Stimulated activated memory B cell treated with anti-CD40 and anti-IgM and Interleukin-4, amounts not matched to agents 10 μg/mL and 1 μg/mL and 100 μg/mL, for 72 hours (primary cell): Measurements from ENCODE around the gene SLC5A5.

Experiments used
- ATAC-seq: fragments of 150-1000 bp; cut with Tn5 transposase; 2 replicates; pipeline ENCODE4 v1.10.0; 2021
- H3K27ac Mint-ChIP-seq: one replicate; pipeline ENCODE4 v1.8.0; 2022; ENCODE audit warnings: mild to moderate bottlenecking, mixed read lengths
- H3K27me3 Mint-ChIP-seq: one replicate; pipeline ENCODE4 v1.8.0; 2022; ENCODE audit warnings: mixed read lengths
- H3K36me3 Mint-ChIP-seq: one replicate; pipeline ENCODE4 v1.8.0; 2022; ENCODE audit warnings: mixed read lengths
- H3K4me1 Mint-ChIP-seq: one replicate; pipeline ENCODE4 v1.8.0; 2022; ENCODE audit warnings: mixed read lengths
- H3K4me3 Mint-ChIP-seq: one replicate; pipeline ENCODE4 v1.8.0; 2022; ENCODE audit warnings: mild to moderate bottlenecking, moderate library complexity, mixed read lengths
- H3K9me3 Mint-ChIP-seq: one replicate; pipeline ENCODE4 v1.8.0; 2022; ENCODE audit warnings: mixed read lengths

Gene SLC5A5

GRCh38 chr19:17871878-17872250 lies at the start of gene SLC5A5:
Gene SLC5A5, plus strand, starts transcription at chr19:17871945. Its CDS starts 375 bp downstream, at chr19:17872320.
- no peaks in the 10 kb centered on the region for H3K9me3 Mint-ChIP-seq
- H3K27me3 Mint-ChIP-seq, result peaks cover 33% of the 10 kb centered on the region
- no peak within 1 kb of the TSS for H3K27ac Mint-ChIP-seq
- no peaks in the 10 kb centered on the region for H3K36me3 Mint-ChIP-seq
- ATAC-seq, result no peak
- H3K4me3 Mint-ChIP-seq, result peak within 1 kb of the TSS; percentile 56
- H3K4me1 Mint-ChIP-seq, result peaks cover 19% of the 10 kb centered on the region

- peak; percentile 40 for ATAC-seq
- Mint-ChIP-seq H3K9me3 (no peaks in the 10 kb centered on the region), H3K27ac (peak overlapping the region; percentile 19), H3K27me3 (no peaks in the 10 kb centered on the region), H3K4me1 (no peaks in the 10 kb centered on the region), H3K4me3 (no peak overlapping the region), H3K36me3 (peaks cover 26% of the 10 kb centered on the region)
Observed at GRCh38 chr19:17824339-17824738, 47.4 kb upstream of the SLC5A5 start.

- ATAC-seq, result no peak
- Mint-ChIP-seq H3K4me3 (no peak overlapping the region), H3K9me3 (peaks cover 5% of the 10 kb centered on the region), H3K36me3 (peaks cover 48% of the 10 kb centered on the region), H3K27ac (no peak overlapping the region), H3K27me3 (no peaks in the 10 kb centered on the region), H3K4me1 (peaks cover 5% of the 10 kb centered on the region)
Observed at GRCh38 chr19:17826508-17827056, 45.2 kb upstream of the SLC5A5 start.

DNA sequence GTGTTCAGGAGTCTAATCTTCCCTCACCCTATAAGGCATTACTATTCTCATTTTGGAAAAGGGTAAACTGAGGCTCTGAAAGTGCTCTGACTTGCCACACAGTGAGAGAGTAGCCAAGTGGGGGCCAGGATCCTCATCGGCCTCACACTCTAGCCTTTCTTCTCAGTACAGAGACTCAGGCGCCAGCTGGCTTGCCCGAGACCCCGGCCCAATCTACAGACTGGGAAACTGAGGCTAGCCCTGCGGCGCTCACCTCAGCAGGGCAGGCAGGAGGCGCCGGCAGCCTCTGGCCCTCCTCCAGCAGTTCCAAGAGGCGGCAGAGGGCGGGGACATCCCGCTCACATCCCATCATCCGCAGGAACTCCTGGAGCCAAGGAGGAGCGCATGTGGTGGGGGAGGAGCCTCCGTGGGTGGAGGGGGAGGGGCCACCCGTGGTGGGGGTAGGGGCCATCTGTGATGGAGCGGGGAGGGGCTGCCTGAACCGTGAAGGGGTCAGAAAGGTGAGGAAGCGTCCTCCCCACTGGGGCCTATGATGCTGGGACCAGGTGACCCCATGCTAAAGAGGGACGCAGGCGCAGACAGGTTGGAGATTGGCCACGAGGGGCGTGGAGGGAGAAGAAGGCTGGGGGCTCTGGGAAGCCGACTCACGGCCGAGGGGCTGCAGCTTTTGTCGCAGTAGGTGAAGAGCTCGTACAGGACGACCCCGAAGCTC lies 41.7 kb upstream of the SLC5A5 start:
- H3K36me3 Mint-ChIP-seq, result peaks cover 75% of the 10 kb centered on the region
- no peak overlapping the region for H3K27ac Mint-ChIP-seq
- H3K27me3 Mint-ChIP-seq, result no peaks in the 10 kb centered on the region
- peaks cover 5% of the 10 kb centered on the region for H3K4me1 Mint-ChIP-seq
- H3K4me3 Mint-ChIP-seq, result no peak overlapping the region
- ATAC-seq, result no peak
- peaks cover 5% of the 10 kb centered on the region for H3K9me3 Mint-ChIP-seq

DNA sequence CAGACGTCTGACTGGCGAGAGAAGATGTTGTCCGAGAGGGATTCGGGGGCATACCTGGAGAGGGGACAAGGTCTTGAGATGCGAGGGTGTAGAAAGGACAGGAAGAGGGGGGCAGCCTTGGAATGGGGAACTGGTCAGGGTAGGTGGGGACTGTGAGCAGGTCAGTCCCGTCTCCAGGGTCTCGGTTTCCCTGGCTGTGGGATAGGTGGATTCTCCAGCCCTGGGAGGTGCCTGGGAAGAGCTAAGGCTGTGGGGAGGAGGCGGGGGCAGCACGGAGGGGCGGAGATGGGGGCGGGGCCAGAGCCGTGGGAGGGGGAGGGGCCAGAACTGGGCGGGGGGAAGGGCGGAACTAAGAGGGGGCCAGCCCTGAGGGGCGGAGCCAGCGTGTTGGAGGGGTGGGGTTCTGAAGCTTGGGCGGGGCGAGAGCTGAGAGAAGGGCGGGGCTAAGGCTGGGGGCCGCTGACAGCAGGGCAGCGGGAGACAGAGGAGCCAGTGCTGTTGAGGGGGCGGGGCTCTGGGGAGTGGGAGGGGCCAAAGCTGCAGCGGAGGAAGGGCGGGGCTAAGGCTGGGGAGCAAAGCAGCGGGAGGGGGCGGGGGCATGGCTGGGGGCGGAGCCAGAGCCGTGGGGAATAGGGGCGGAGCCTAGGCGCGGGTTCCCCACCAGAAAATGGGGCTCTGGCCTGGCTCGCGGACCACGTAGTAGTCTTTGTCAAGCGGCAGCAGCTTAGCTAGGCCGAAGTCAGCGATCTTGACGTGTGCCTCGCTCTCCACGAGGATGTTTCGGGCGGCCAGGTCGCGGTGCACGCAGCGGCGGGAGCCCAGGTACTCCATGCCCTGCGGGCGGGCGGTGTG lies 41.0 kb upstream of the SLC5A5 start:
- Mint-ChIP-seq H3K9me3 (peaks cover 5% of the 10 kb centered on the region), H3K27ac (no peak overlapping the region), H3K4me1 (peaks cover 12% of the 10 kb centered on the region), H3K27me3 (no peaks in the 10 kb centered on the region), H3K36me3 (peaks cover 77% of the 10 kb centered on the region), H3K4me3 (no peak overlapping the region)
- ATAC-seq, result peak; percentile 31

DNA sequence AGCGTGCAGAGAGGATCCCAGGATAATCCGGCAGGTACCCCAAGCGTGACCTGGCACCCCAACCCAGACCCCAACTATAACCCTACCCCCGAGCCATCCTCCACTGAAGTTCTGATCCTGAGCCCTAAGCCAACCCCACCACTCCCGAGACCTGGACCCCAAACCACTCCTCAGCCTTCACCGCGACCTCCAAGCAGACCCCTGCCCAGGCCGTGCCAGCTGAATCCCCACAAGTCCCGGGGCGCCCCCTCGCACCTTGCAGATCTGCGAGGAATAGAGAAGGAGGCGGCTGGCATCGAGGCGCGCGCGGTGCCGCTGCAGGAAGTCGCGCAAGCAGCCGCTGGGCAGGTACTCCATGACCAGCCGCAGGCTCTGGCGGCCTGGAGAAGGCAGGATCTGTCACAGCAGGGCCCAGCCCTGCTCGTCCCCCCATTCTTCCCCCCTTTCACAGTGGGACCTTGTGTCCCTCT lies 40.3 kb upstream of the SLC5A5 start:
- H3K36me3 Mint-ChIP-seq, result peaks cover 83% of the 10 kb centered on the region

DNA sequence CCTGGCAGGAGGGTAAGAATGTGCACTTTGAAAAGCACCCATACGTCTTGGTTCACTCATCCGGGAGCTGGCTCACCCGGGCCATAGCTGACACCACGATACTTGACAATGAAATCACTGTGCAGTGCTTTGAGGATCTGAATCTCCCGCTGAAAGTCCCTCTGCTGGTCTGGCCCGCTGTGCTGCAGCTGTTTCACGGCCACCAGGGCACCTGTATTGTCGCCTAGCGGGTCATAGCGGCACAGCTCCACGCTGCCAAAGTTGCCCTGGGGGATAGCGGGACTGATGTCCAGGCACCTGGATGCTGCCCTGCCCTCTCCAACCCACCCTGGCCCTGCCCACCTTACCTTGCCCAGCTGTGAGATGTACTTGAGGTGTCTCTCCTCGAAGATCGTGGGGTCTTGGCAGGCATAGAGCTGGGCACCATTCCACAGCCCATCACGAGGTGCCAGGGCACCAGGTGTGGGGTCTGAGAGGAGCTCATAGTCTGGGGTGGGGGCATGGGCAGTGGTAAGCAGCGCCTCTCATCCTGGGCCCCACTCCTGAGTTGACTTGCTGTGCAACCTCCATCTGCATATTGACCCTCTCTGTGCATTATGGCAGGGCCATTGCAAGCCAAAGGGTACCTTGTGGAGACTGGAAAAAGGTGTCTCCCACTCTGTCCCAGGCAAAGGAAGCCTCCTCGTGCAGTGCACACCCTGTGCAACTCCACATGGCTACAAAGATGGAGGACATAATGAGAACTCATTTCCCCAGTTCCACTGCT lies 39.1 kb upstream of the SLC5A5 start:
- Mint-ChIP-seq H3K36me3 (peaks cover 79% of the 10 kb centered on the region), H3K4me3 (no peak overlapping the region), H3K27ac (no peak overlapping the region), H3K9me3 (peaks cover 5% of the 10 kb centered on the region), H3K4me1 (peaks cover 12% of the 10 kb centered on the region), H3K27me3 (no peaks in the 10 kb centered on the region)
- no peak for ATAC-seq

More for the DNA sequence above, 40.3 kb upstream of the SLC5A5 start:
- Mint-ChIP-seq H3K4me1 (peaks cover 12% of the 10 kb centered on the region), H3K9me3 (peaks cover 5% of the 10 kb centered on the region), H3K27ac (no peak overlapping the region), H3K4me3 (no peak overlapping the region), H3K27me3 (no peaks in the 10 kb centered on the region)
- no peak for ATAC-seq

GRCh38 chr19:17834350-17835181 lies 37.2 kb upstream of the SLC5A5 start:
- ATAC-seq, result no peak
- Mint-ChIP-seq H3K27ac (no peak overlapping the region), H3K4me3 (no peak overlapping the region), H3K9me3 (peaks cover 5% of the 10 kb centered on the region), H3K36me3 (peaks cover 84% of the 10 kb centered on the region), H3K4me1 (peaks cover 12% of the 10 kb centered on the region), H3K27me3 (no peaks in the 10 kb centered on the region)

GRCh38 chr19:17835182-17836006 lies 36.4 kb upstream of the SLC5A5 start:
- Mint-ChIP-seq H3K27ac (no peak overlapping the region), H3K9me3 (peaks cover 1% of the 10 kb centered on the region), H3K27me3 (no peaks in the 10 kb centered on the region), H3K36me3 (peaks cover 81% of the 10 kb centered on the region), H3K4me1 (peaks cover 9% of the 10 kb centered on the region), H3K4me3 (no peak overlapping the region)
- no peak for ATAC-seq

GRCh38 chr19:17836530-17836929 lies 35.2 kb upstream of the SLC5A5 start:
- Mint-ChIP-seq H3K27ac (no peak overlapping the region), H3K9me3 (no peaks in the 10 kb centered on the region), H3K4me3 (no peak overlapping the region), H3K27me3 (no peaks in the 10 kb centered on the region), H3K36me3 (peaks cover 80% of the 10 kb centered on the region), H3K4me1 (peaks cover 7% of the 10 kb centered on the region)
- no peak for ATAC-seq

DNA sequence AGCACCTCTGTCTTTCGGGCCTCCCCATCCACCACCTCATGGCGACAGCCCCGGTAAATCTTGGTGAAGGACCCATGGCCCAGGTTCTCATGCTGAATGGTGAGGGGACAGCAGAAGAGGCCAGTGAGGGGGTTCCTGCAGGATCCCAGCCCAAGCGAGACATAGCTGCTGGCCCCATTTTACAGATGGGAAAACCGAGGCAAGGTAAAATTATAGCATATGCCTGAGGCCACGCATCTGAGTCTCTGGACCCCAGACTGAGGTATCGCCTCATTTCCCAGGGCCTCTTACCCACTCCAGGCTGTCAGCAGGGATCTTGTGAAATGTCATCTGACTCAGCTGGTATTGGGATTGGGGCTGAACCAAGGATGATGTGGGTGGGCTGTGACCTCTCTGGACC lies 33.8 kb upstream of the SLC5A5 start:
- no peaks in the 10 kb centered on the region for H3K27me3 Mint-ChIP-seq
- peaks cover 80% of the 10 kb centered on the region for H3K36me3 Mint-ChIP-seq
- no peak overlapping the region for H3K4me3 Mint-ChIP-seq
- no peak for ATAC-seq
- H3K4me1 Mint-ChIP-seq, result peaks cover 7% of the 10 kb centered on the region
- peak overlapping the region; percentile 67 for H3K27ac Mint-ChIP-seq
- no peaks in the 10 kb centered on the region for H3K9me3 Mint-ChIP-seq

GRCh38 chr19:17840019-17840418 lies 31.7 kb upstream of the SLC5A5 start:
- no peak for ATAC-seq
- H3K9me3 Mint-ChIP-seq, result no peaks in the 10 kb centered on the region
- H3K27me3 Mint-ChIP-seq, result no peaks in the 10 kb centered on the region
- H3K27ac Mint-ChIP-seq, result no peak overlapping the region
- peaks cover 85% of the 10 kb centered on the region for H3K36me3 Mint-ChIP-seq
- no peak overlapping the region for H3K4me3 Mint-ChIP-seq
- peaks cover 23% of the 10 kb centered on the region for H3K4me1 Mint-ChIP-seq

DNA sequence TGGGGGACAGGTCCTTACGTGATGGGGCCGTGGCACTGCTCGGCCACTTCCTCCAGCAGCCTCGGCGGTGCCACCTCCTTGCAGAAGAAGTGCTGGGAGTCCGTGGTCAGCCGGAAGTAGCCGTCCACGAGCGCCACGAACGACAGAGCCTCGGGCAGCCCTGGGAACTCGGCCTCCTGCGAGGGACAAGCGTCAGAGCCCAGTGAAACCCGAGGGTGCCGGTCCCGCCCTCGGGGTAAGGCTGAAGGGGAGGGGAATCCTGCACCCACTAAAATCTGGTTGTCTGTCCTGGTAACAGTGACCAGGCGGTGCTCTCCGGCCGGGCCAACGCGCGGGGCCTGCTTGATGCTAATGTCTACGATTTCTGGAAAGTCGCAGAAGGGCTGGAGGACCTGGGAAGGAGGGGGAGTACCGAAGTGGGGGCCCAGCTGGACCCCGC lies 30.4 kb upstream of the SLC5A5 start:
- peaks cover 71% of the 10 kb centered on the region for H3K36me3 Mint-ChIP-seq
- peaks cover 30% of the 10 kb centered on the region for H3K4me1 Mint-ChIP-seq
- no peaks in the 10 kb centered on the region for H3K27me3 Mint-ChIP-seq
- H3K27ac Mint-ChIP-seq, result no peak overlapping the region
- H3K9me3 Mint-ChIP-seq, result no peaks in the 10 kb centered on the region
- ATAC-seq, result no peak
- no peak overlapping the region for H3K4me3 Mint-ChIP-seq
